Calu3 (cell line): ENCODE results near the gene PMVK. TPM values are rescaled to one million over a fixed set of nuclear protein-coding genes. Genes with fewer than 3 reads are reported as not detected.

ENCODE experiments used
- Bru-seq: library from RNA; stranded (reverse); fragments of 400-500 nt; gene quantifications from one replicate; lab custom pipeline; 2021; lab: Mats Ljungman, UMichigan
- BruChase-seq, 2 experiments: library from RNA; stranded (reverse); fragments of 400-500 nt; gene quantifications; one replicate each; lab custom pipeline; 2021; lab: Mats Ljungman, UMichigan
- BruUV-seq: library from RNA; stranded (reverse); fragments of 400-500 nt; replicated peaks from 2 replicates; lab custom pipeline; 2021; lab: Mats Ljungman, UMichigan
- CTCF ChIA-PET: fragments of 300-600 bp; sonication (Branson Sonifier 250); formaldehyde crosslinking; loops from one replicate; lab custom pipeline; 2022; ENCODE audit warnings: antibody characterized with exemption; lab: Charles Lee
- DNase-seq: peaks from one replicate; pipeline ENCODE4 v3.0.0; 2022
- H3K27ac Mint-ChIP-seq: one replicate; pipeline ENCODE4 v1.8.0; 2022; ENCODE audit warnings: mixed read lengths; ENCODE audit not compliant: unreplicated experiment
- H3K27me3 Mint-ChIP-seq: one replicate; pipeline ENCODE4 v1.8.0; 2022; ENCODE audit warnings: mixed read lengths; ENCODE audit not compliant: unreplicated experiment
- H3K36me3 Mint-ChIP-seq: one replicate; pipeline ENCODE4 v1.8.0; 2022; ENCODE audit warnings: mild to moderate bottlenecking, moderate library complexity, mixed read lengths; ENCODE audit not compliant: insufficient read depth, unreplicated experiment
- H3K4me1 Mint-ChIP-seq: one replicate; pipeline ENCODE4 v1.8.0; 2022; ENCODE audit warnings: mild to moderate bottlenecking, low read depth, mixed read lengths; ENCODE audit not compliant: unreplicated experiment
- H3K4me3 Mint-ChIP-seq: one replicate; pipeline ENCODE4 v1.8.0; 2022; ENCODE audit warnings: mild to moderate bottlenecking, low read depth, moderate library complexity, mixed read lengths; ENCODE audit not compliant: unreplicated experiment
- H3K9me3 Mint-ChIP-seq: one replicate; pipeline ENCODE4 v1.8.0; 2022; ENCODE audit warnings: low read depth, mixed read lengths; ENCODE audit not compliant: unreplicated experiment
- intact Hi-C: fragments of 100-400 bp; cut with micrococcal nuclease; formaldehyde crosslinking; loops from one replicate; pipeline ENCODE4 v1.10.0; 2022; ENCODE audit not compliant: unreplicated experiment
- long read RNA-seq: library from polyadenylated mRNA; stranded (forward); transcript quantifications from one replicate; pipeline ENCODE4 v2.0.0, GENCODE V29; 2022
- total RNA-seq: library from RNA; stranded (reverse); gene quantifications from 2 replicates; pipeline ENCODE4 v1.2.3, GENCODE V29; 2022
- TF ChIP-seq, protein P1 (sequence below): fragments of 200-600 bp; IDR thresholded peaks from one replicate; pipeline ENCODE4 v1.8.0; 2022; ENCODE audit warnings: antibody characterized with exemption; ENCODE audit not compliant: unreplicated experiment

Gene PMVK
- 43.0 and 47.3 TPM in 2 replicates for total RNA-seq
- Bru-seq, nascent RNA, result percentile 67 among the genes with signal in this experiment
- BruChase-seq, experiment 1, labeled RNA remaining after a 6-hour chase, result percentile 75 among the genes with signal in this experiment
- percentile 68 among the genes with signal in this experiment for BruChase-seq, experiment 2, labeled RNA remaining after a 2-hour chase
- long read RNA-seq, transcript PMVK-201 (5 exons, 1,280 nt), result major isoform, 96 of 109 reads
- long read RNA-seq, partial matches to known transcripts, result 10 of 109 reads
- long read RNA-seq, other reads (novel, unspliced or antisense), result 3 of 109 reads

DNA sequence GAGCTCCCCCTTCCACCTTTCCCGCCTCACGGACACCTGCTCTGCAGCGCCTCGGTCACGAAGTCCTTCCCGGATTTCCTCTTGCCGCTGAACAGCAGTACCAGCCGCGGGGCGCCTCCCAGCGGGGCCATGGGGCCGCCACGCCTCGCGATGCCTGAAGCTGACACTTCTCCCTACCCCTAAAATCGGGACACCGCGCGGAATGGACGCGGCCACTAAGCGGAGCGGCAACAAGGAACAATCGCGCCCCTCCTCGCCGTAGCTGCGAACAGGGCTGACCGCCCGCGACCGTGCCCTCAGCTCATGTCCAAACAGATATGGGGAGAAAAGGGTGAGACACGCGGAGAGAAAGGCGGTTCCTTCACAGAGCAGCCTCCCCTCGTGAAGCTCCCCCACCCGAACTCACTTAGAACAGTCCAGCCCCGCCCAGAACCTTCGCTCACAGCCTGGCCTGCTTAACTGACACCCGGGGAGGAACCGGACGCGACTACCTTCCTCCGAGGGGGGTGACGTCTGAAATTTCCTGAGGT lies at the start of gene PMVK:
Gene PMVK (minus strand): TSS at position 165 of the 530 bp plus-strand sequence. CDS start 34 bp downstream, at position 131.
- intact Hi-C loops, result loop anchor here (10.0 kb wide), 1 partner anchor 172 kb away; no protein-coding TSS in a partner anchor
- CTCF ChIA-PET, result interaction anchor here (0.6 to 1.6 kb wide), 9 partner anchors 8 to 236 kb away, joined by 3 to 5 read pairs (median 3); partner anchors contain the start of genes ADAM15, KRTCAP2 and PBXIP1
- no TSS peak for BruUV-seq

DNA sequence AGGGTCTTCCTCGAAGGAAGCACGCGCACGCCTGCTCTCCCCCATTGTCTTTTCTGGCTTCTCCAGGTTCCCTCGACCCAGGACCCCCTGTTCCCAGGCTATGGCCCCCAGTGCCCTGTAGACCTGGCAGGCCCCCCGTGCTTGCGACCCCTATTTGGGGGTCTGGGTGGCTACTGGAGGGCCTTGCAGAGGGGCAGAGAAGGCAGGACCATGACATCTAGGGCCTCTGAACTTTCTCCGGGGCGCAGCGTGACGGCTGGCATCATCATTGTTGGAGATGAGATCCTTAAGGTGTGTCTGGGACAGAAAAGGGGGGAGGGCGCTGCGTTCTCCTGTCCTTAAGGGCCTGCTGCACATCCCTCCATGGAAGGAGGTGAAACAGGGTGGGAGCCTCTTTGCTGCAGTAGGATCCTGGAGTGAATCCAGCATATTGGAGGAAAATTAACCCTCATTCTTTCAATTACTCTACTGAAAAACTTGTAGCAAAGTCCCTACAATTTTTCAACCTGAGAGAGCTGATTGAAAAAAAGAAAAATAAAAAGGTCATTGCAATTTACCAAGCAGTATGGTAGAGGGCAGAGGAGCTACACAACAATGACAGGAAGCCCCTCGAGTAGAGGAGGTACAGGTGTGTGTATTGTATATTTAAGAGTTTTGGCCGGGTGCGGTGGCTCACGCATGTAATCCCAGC lies 47.4 kb upstream of the PMVK start:
- Mint-ChIP-seq H3K36me3 (peaks cover 38% of the 10 kb centered on the region), H3K9me3 (no peaks in the 10 kb centered on the region), H3K4me1 (peaks cover 7% of the 10 kb centered on the region), H3K4me3 (no peak overlapping the region), H3K27me3 (no peaks in the 10 kb centered on the region), H3K27ac (no peak overlapping the region)
- intact Hi-C loops, result no loop called here
- CTCF ChIA-PET, result interaction anchor here (0.6 to 2.8 kb wide), 8 partner anchors 8 to 77 kb away, joined by 4 to 11 read pairs (median 6); partner anchors contain the start of genes LENEP and PBXIP1
- no TSS peak for BruUV-seq
- DNase-seq, result no peak
- TF ChIP-seq, protein P1, sequence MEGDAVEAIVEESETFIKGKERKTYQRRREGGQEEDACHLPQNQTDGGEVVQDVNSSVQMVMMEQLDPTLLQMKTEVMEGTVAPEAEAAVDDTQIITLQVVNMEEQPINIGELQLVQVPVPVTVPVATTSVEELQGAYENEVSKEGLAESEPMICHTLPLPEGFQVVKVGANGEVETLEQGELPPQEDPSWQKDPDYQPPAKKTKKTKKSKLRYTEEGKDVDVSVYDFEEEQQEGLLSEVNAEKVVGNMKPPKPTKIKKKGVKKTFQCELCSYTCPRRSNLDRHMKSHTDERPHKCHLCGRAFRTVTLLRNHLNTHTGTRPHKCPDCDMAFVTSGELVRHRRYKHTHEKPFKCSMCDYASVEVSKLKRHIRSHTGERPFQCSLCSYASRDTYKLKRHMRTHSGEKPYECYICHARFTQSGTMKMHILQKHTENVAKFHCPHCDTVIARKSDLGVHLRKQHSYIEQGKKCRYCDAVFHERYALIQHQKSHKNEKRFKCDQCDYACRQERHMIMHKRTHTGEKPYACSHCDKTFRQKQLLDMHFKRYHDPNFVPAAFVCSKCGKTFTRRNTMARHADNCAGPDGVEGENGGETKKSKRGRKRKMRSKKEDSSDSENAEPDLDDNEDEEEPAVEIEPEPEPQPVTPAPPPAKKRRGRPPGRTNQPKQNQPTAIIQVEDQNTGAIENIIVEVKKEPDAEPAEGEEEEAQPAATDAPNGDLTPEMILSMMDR, result no peak

More for the DNA sequence above, at the start of gene PMVK:
- Mint-ChIP-seq H3K27me3 (no peaks in the 10 kb centered on the region), H3K9me3 (no peaks in the 10 kb centered on the region), H3K36me3 (peaks cover 26% of the 10 kb centered on the region), H3K4me1 (peaks cover 50% of the 10 kb centered on the region), H3K4me3 (peak within 1 kb of the TSS; percentile 95), H3K27ac (peak within 1 kb of the TSS; percentile 99)
- TF ChIP-seq, protein P1, result peak; percentile 26
- DNase-seq, result peak; percentile 97

DNA sequence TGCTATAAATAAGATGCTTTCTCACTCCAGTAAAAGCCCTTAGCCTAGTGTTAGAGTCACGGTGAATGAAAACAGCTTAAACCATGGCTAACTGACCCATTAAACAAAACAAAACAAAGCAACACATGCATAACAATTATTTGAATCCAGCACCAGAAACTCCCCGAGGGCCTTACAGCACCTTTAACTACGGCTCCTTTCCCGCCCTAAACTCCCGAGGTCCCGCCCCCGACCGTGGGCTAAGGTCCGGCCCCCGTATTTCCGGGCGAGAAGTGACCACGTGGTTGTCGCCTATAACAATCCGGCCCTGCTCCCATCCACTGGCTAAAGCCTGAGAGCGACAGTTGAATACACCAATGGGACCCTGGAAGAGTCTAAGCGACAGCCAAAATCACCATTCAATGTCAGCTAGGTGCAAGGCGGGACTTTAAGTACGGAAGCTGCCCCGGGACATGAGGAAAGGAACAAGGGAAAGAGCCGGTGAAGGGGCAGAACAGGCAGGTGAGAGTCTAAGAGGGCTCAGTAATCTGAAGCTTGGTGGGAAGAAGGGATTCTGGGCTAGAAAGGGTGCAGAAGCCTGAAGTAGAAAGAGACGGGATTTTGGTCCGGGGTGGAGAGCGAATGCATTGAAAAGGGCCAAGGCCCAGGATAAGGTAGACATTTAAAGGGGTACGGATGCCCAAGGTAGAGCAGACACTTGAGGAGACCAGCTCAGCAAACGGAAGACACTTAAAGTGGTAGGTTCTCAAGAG lies 46.6 kb upstream of the PMVK start, which contains the start of gene FLAD1:
Gene FLAD1 (plus strand): TSS at position 448 of the 752 bp plus-strand sequence. CDS start 351 bp downstream, outside the sequence.
- H3K27ac Mint-ChIP-seq, result no peak within 1 kb of the TSS
- CTCF ChIA-PET, result interaction anchor here (0.6 to 2.8 kb wide), 7 partner anchors 9 to 78 kb away, joined by 4 to 11 read pairs (median 6); partner anchors contain the start of genes LENEP and PBXIP1
- H3K27me3 Mint-ChIP-seq, result no peaks in the 10 kb centered on the region
- no peak within 1 kb of the TSS for H3K4me3 Mint-ChIP-seq
- BruUV-seq, result no TSS peak
- intact Hi-C loops, result no loop called here
- peaks cover 36% of the 10 kb centered on the region for H3K36me3 Mint-ChIP-seq
- peak; percentile 99 for DNase-seq
- H3K9me3 Mint-ChIP-seq, result no peaks in the 10 kb centered on the region
- peaks cover 7% of the 10 kb centered on the region for H3K4me1 Mint-ChIP-seq
- TF ChIP-seq, protein P1, result no peak
